ENCODE results near the gene SMTN. TPM values are rescaled to one million over a fixed set of nuclear protein-coding genes. Genes with fewer than 3 reads are reported as not detected.
"Not testable (repeated sequence)": the region's sequence is repeated elsewhere in the genome, so short reads cannot be mapped to it uniquely, and the experiment has no call there.

Gene SMTN
- total RNA-seq, 2 donors from 2014 or later: 62.6 to 141 TPM

DNA sequence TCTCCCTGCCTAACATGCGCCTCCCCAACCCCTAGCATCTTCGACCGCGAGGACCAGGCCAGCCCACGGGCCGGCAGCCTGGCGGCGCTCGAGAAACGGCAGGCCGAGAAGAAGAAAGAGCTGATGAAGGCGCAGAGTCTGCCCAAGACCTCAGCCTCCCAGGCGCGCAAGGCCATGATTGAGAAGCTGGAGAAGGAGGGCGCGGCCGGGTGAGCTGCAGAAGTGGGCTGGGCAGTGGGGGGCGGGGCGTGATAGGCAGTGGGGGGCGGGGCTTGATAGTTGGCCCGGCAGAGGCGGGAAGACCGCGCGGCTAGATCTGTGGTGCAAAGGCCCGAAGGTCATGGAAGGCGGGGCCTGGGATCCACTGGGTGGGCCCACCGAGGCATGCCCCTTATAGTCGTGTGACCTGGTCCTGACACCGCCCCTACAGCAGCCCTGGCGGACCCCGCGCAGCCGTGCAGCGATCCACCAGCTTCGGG is 17.6 kb downstream of the SMTN start:
- intact Hi-C loops (cut with DNase I, micrococcal nuclease): loop anchor here in 1 of 2 donors (10.0 kb wide), 1 partner anchor 154 kb away; no protein-coding TSS in a partner anchor
- DNase-seq (peak; percentile 63 to 78), ATAC-seq (peak; percentile 75)

GRCh38 chr22:31099386-31099785 is 18.3 kb downstream of the SMTN start:
- DNase-seq (no peak), ATAC-seq (no peak)
- intact Hi-C loops (cut with DNase I, micrococcal nuclease): loop anchor here in 1 of 2 donors (10.0 kb wide), 1 partner anchor 155 kb away; no protein-coding TSS in a partner anchor

GRCh38 chr22:31099841-31100761 is 19.0 kb downstream of the SMTN start:
- intact Hi-C loops (cut with DNase I, micrococcal nuclease): loop anchor here in 1 of 2 donors (10.0 kb wide), 1 partner anchor 155 kb away; no protein-coding TSS in a partner anchor
- DNase-seq (no peak), ATAC-seq (no peak)

DNA sequence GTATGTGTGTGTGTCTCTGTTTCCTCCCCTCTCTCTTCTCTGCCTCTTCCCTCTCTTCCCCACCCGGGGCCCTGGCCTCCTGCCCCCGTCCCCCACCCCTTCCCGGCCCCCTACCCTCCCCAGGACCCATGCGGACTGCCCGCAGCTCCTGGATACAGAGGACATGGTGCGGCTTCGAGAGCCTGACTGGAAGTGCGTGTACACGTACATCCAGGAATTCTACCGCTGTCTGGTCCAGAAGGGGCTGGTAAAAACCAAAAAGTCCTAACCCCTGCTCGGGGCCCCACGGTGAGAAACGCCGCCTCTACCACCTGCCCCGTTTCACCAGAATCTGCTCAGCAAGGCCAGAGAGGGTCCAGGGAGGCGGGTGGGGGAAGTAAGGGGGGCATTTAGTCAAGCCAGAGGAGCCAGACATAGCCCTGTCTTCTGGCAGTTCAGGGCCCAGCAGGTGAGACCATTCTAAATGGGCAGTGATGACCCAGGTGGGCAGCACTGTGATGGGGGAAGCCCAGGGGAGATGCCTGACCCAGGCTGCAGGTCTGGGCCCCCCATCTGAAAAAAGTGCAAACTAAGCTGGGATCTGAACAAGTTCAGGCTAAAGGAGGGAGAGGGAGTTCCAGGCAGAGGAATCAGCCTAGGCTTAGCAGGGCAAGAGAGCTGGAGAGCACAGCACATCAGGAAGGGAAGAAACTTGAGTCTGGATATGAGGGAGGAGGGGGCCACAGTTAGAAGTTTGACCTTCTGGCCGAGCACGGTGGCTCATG is 19.8 kb downstream of the SMTN start:
- DNase-seq (no peak), ATAC-seq (no peak)
- intact Hi-C loops (cut with DNase I, micrococcal nuclease): no loop called here

GRCh38 chr22:31102441-31103081 is 21.4 kb downstream of the SMTN start:
- intact Hi-C loops (cut with DNase I, micrococcal nuclease): no loop called here
- ATAC-seq: peak; percentile 2
- peak; percentile 61 to 86 for DNase-seq

GRCh38 chr22:31103111-31103510 is 22.0 kb downstream of the SMTN start:
- intact Hi-C loops (cut with DNase I, micrococcal nuclease): no loop called here
- DNase-seq: no peak
- ATAC-seq: no peak

- intact Hi-C loops (cut with DNase I, micrococcal nuclease): no loop called here
- DNase-seq: no peak
- ATAC-seq: no peak
Measured at GRCh38 chr22:31103899-31104694, 23.0 kb downstream of the SMTN start.

DNA sequence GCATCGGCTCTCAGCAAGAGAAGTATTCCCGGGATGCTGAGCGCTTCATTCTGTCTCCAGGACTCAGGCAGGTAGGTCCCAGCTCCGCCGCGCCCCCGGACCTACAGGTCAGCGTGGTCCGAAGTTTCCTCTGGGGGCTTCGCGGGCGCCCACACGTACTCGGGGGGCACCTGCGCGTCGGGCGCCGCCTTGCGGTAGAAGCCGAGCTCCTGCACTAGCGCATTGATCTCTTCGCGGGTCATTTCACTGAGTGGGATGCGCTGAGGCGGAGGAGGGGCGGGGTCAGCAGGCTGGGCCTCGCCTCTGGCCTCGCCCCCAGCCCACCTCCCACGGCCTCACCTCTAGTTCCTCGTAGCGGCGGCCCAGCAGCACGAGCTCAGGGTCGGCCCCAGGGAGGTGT is 23.8 kb downstream of the SMTN start:
- DNase-seq (no peak), ATAC-seq (no peak)
- intact Hi-C loops (cut with DNase I, micrococcal nuclease): no loop called here

- intact Hi-C loops (cut with DNase I, micrococcal nuclease): no loop called here
- DNase-seq (no peak), ATAC-seq (no peak)
Measured at GRCh38 chr22:31105282-31105929, 24.3 kb downstream of the SMTN start.

DNA sequence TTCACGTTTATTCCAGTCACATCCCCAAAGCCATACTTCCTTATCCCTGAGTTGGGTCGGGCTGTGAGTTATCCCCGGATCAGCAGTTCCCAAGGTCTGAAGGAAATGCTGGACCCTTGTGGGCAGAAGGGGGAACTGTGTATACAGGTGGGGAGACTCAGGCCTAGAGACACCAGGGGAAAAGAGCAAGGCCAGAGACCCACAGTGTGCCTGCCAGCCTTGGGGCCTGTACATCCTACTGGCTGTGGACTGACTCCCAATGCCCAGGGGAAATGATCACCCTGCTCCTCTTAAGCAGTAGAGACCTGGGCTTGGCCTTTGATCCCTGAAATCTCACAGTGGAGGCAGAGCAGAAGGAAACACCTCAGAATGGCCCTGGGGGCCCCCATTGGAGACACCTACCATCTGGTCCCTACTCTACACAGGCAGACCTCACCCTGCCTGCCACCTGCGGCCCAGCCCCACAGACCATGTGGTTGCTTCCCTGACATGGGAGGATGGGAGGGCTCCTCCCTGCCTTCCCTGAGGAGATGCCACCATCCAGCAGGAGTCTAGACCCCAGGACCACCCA is 25.0 kb downstream of the SMTN start:
- intact Hi-C loops (cut with DNase I, micrococcal nuclease): no loop called here
- DNase-seq: no peak
- no peak for ATAC-seq

DNA sequence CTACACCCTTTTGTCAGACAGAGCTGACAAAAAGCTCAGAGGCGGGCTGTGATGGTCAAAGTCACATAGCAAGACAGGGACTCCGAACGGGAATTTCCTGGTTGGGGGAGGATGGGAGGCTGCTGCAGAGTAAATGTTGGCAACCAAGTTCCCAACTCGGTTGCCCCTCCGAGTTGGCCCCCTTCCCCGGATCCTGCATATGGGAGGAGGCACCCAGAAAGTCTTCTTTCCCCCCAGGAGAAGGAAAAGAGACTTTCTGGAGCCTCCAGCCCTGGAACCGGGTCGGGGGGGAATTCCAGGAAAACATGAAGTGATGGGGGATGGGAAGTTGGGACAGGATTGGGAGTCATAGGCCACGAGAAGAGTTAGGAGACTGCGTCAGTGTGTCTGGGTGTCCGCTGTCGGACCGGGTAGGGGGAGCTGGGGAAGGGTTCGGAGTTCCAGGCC is 25.6 kb downstream of the SMTN start:
- ATAC-seq (peak; percentile 2), DNase-seq (no peak)
- intact Hi-C loops (cut with DNase I, micrococcal nuclease): no loop called here

- DNase-seq: peak; percentile 94 to 98
- ATAC-seq: peak; percentile 94
- intact Hi-C loops (cut with DNase I, micrococcal nuclease): no loop called here
Measured at GRCh38 chr22:31107178-31107893, 26.2 kb downstream of the SMTN start, which contains the start of gene SELENOM. TSS of gene SELENOM (minus strand) at chr22:31107568. CDS start at chr22:31107505, 63 bp downstream.

DNA sequence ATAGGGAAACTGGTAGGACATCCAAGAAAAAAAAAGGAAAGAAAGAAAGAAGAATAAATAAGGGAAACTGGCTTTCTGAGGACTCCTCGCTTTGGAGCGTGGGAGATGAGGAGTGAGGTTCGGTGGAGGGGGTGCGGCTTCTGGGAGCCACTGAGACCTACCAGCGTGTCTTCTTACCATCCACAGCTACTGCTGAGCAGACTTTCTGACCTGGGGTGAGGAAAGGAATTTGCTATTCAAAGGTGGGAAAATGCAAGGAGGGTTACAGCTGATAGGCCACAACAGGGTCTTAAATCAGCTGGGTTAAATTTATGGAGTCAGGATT is 26.7 kb downstream of the SMTN start:
- DNase-seq (no peak), ATAC-seq (peak; percentile 14)
- intact Hi-C loops (cut with DNase I, micrococcal nuclease): no loop called here

GRCh38 chr22:31112547-31113091 is 31.5 kb downstream of the SMTN start:
- not testable (repeated sequence) for DNase-seq, ATAC-seq
- intact Hi-C loops (cut with DNase I, micrococcal nuclease): loop anchor here in 1 of 2 donors (5.0 kb wide), 1 partner anchor 35 kb away; no protein-coding TSS in a partner anchor

GRCh38 chr22:31118046-31118820 is 37.1 kb downstream of the SMTN start:
- intact Hi-C loops (cut with DNase I, micrococcal nuclease): no loop called here
- DNase-seq (no peak), ATAC-seq (peak; percentile 1)

Data from left colon (tissue), 2 donors.